CD14-positive monocyte (primary cell): ENCODE measurements around the gene NANOGP8. TPM values are rescaled to one million over a fixed set of nuclear protein-coding genes. Genes with fewer than 3 reads are reported as not detected.
"Not testable (repeated sequence)": the region's sequence is repeated elsewhere in the genome, so short reads cannot be mapped to it uniquely, and the experiment has no call there.

Experiments used
- DNase-seq, 3 donors: peaks; one replicate each; pipeline ENCODE4 v3.0.0-alpha.2; 2011 to 2022
- H2AFZ ChIP-seq: 2 replicates; pipeline ENCODE4 v1.6.0; 2012; ENCODE audit warnings: mild to moderate bottlenecking, low read depth, low read length, inconsistent platforms; ENCODE audit not compliant: insufficient read depth, poor library complexity, severe bottlenecking
- H3K27ac ChIP-seq, 2 donors: 1 replicate in 1 of 2; 2 replicates in 1 of 2; pipeline ENCODE4 v1.5.1; 2012 to 2013; ENCODE audit warnings: low read length in 2 of 2, control low read depth in 1 of 2, inconsistent platforms in 1 of 2, low read depth in 1 of 2, mild to moderate bottlenecking in 1 of 2
- H3K27me3 ChIP-seq, 2 donors: one replicate each; pipeline versions ENCODE4 v1.6.0 to v1.6.1; 2011 to 2013; ENCODE audit warnings: low read length in 2 of 2; ENCODE audit not compliant: control insufficient read depth in 2 of 2, insufficient read depth in 2 of 2
- H3K36me3 ChIP-seq, 2 donors: replicated peaks in 1 of 2; 1 replicate in 1 of 2; 2 replicates in 1 of 2; pipeline versions ENCODE4 v1.5.1 to v1.6.1; 2012 to 2013; ENCODE audit warnings: low read length in 2 of 2, control low read depth in 1 of 2, inconsistent platforms in 1 of 2, mild to moderate bottlenecking in 1 of 2; ENCODE audit not compliant: insufficient read depth in 2 of 2, control insufficient read depth in 1 of 2
- H3K4me1 ChIP-seq, 2 donors: 1 replicate in 1 of 2; 2 replicates in 1 of 2; pipeline versions ENCODE4 v1.5.1 to v1.6.1; 2012 to 2013; ENCODE audit warnings: low read length in 2 of 2, control low read depth in 1 of 2, inconsistent platforms in 1 of 2, mild to moderate bottlenecking in 1 of 2, moderate library complexity in 1 of 2; ENCODE audit not compliant: insufficient read depth in 2 of 2, control insufficient read depth in 1 of 2
- H3K4me2 ChIP-seq: replicated peaks from 2 replicates; pipeline ENCODE3; 2012; ENCODE audit warnings: low read length, moderate library complexity, mild to moderate bottlenecking; ENCODE audit not compliant: poor library complexity, severe bottlenecking; ENCODE audit errors: extremely low read depth
- H3K4me3 ChIP-seq, 3 experiments: fragments of 200-600 bp in 1 of 3; sonication (generic) in 1 of 3; replicated peaks in 1 of 3; 1 replicate in 2 of 3; 2 replicates in 1 of 3; pipeline ENCODE4 v1.5.1; 2011 to 2013; ENCODE audit warnings: low read length in 3 of 3, mild to moderate bottlenecking in 3 of 3, control low read depth in 2 of 3, low read depth in 2 of 3, inconsistent platforms in 1 of 3, moderate library complexity in 1 of 3
- H3K79me2 ChIP-seq: 2 replicates; pipeline ENCODE4 v1.6.0; 2012; ENCODE audit warnings: mild to moderate bottlenecking, control low read depth, inconsistent platforms, low read length, moderate library complexity; ENCODE audit not compliant: insufficient read depth
- H3K9ac ChIP-seq: 2 replicates; pipeline ENCODE4 v1.6.0; 2017; ENCODE audit warnings: low read length, mild to moderate bottlenecking; ENCODE audit not compliant: insufficient read depth, poor library complexity, severe bottlenecking
- H3K9me3 ChIP-seq, 2 donors: replicated peaks in 1 of 2; 1 replicate in 1 of 2; 2 replicates in 1 of 2; pipeline versions ENCODE4 v1.5.1 to v1.6.1; 2012 to 2013; ENCODE audit warnings: low read length in 2 of 2, control low read depth in 1 of 2; ENCODE audit not compliant: control insufficient read depth in 1 of 2, insufficient read depth in 1 of 2
- H4K20me1 ChIP-seq: 2 replicates; pipeline ENCODE4 v1.6.0; 2012; ENCODE audit warnings: mild to moderate bottlenecking, low read length, control low read depth, moderate library complexity; ENCODE audit not compliant: insufficient read depth
- H3K27ac Mint-ChIP-seq, 7 donors: one replicate each; pipeline ENCODE4 v1.8.0; 2020; ENCODE audit warnings: mild to moderate bottlenecking in 7 of 7, mixed read lengths in 7 of 7, moderate library complexity in 6 of 7, inconsistent platforms in 2 of 7
- H3K27me3 Mint-ChIP-seq, 3 donors: one replicate each; pipeline ENCODE4 v1.8.0; 2021 to 2022; ENCODE audit warnings: low read depth in 3 of 3, mild to moderate bottlenecking in 3 of 3, mixed read lengths in 3 of 3, moderate library complexity in 3 of 3, inconsistent platforms in 1 of 3
- H3K36me3 Mint-ChIP-seq, 2 donors: one replicate each; pipeline ENCODE4 v1.8.0; 2020; ENCODE audit warnings: mixed read lengths in 2 of 2, inconsistent platforms in 1 of 2, mild to moderate bottlenecking in 1 of 2
- H3K4me1 Mint-ChIP-seq: one replicate; pipeline ENCODE4 v1.8.0; 2020; ENCODE audit warnings: mild to moderate bottlenecking, mixed read lengths
- H3K4me3 Mint-ChIP-seq, 2 donors: one replicate each; pipeline ENCODE4 v1.8.0; 2020; ENCODE audit warnings: mild to moderate bottlenecking in 2 of 2, mixed read lengths in 2 of 2, moderate library complexity in 1 of 2
- H3K9me3 Mint-ChIP-seq, 7 donors: one replicate each; pipeline ENCODE4 v1.8.0; 2020 to 2022; ENCODE audit warnings: mixed read lengths in 7 of 7, mild to moderate bottlenecking in 6 of 7, moderate library complexity in 6 of 7, inconsistent platforms in 2 of 7
- WGBS: methylation state at CpG from one replicate; pipeline ENCODE4 v1.1.5; 2013; ENCODE audit warnings: missing lambda C conversion rate; ENCODE audit not compliant: insufficient coverage; 5-methylcytosine and 5-hydroxymethylcytosine counted together
- intact Hi-C, 2 donors: fragments of 100-400 bp; cut with micrococcal nuclease; formaldehyde crosslinking; loops; one replicate each; pipeline versions ENCODE4 v1.15.0 to v1.15.1; 2023
- polyA minus RNA-seq: library from RNA; depleted of rRNA, polyadenylated mRNA; stranded (reverse); fragments of >200 nt; gene quantifications from 2 replicates; pipeline ENCODE4 v1.2.3, GENCODE V29; 2012
- polyA plus RNA-seq, 3 donors: library from polyadenylated mRNA; depleted of rRNA in 1 of 3; unstranded in 2 of 3; stranded (reverse) in 1 of 3; fragments of 300-500 nt in 2 of 3; fragments of >200 nt in 1 of 3; fragmentation: Illumina TruSeq in 2 of 3; gene quantifications; 1 replicate in 2 of 3; 2 replicates in 1 of 3; pipeline ENCODE4 v1.2.3, GENCODE V29; 2012 to 2021
- total RNA-seq, 12 experiments: library from RNA in 1 of 12; stranded (reverse) in 1 of 12; fragments of 120-200 nt in 1 of 12; gene quantifications; one replicate each; pipeline ENCODE4 v1.2.4 and lab custom pipeline; 2013 to 2026; ENCODE audit warnings: mixed read lengths in 6 of 12, inconsistent platforms in 1 of 12
- TF ChIP-seq, protein P1 (sequence below): fragments of 200-600 bp; IDR thresholded peaks from one replicate; pipeline ENCODE4 v1.8.0; 2022; ENCODE audit warnings: antibody characterized with exemption, mild to moderate bottlenecking

Gene NANOGP8
- total RNA-seq (2013): not detected
- polyA plus RNA-seq (not detected), polyA minus RNA-seq (not detected in 2 replicates), total RNA-seq (lab: John Stamatoyannopoulos, UW) (0 to 0.75 (median 0) reads per million in 11 experiments)

- 100% methylated on average over 4 of the region's 8 CpGs for WGBS
- H3K36me3 ChIP-seq, H3K4me1 Mint-ChIP-seq, H3K27me3 Mint-ChIP-seq, H3K79me2 ChIP-seq, H3K4me2 ChIP-seq, H4K20me1 ChIP-seq, H3K27me3 ChIP-seq, H3K36me3 Mint-ChIP-seq, H3K4me3 ChIP-seq, H3K9ac ChIP-seq, H2AFZ ChIP-seq, H3K27ac Mint-ChIP-seq, DNase-seq, H3K4me1 ChIP-seq, intact Hi-C loops, H3K27ac ChIP-seq, H3K4me3 Mint-ChIP-seq: not testable (repeated sequence)
- H3K9me3 Mint-ChIP-seq: peaks cover 3 to 11% (median 6%) of the 10 kb centered on the region in 7 donors
- H3K9me3 ChIP-seq: peaks cover 0 to 13% of the 10 kb centered on the region in 2 donors
These were observed at the start of gene NANOGP8 for GRCh38 chr15:35085176-35085919. TSS of gene NANOGP8 (minus strand) at chr15:35085295. CDS start at chr15:35085110, 185 bp downstream.

- Mint-ChIP-seq H3K36me3 (no peaks in the 10 kb centered on the region), H3K27me3 (peaks cover 0 to 1% (median 1%) of the 10 kb centered on the region in 3 donors), H3K4me3 (no peak overlapping the region), H3K27ac (no peak overlapping the region), H3K9me3 (peaks cover 1 to 10% (median 5%) of the 10 kb centered on the region in 7 donors), H3K4me1 (no peaks in the 10 kb centered on the region)
- H2AFZ ChIP-seq: no peak overlapping the region
- WGBS: no CpG with 5 or more reads among the region's 1 CpG
- DNase-seq: no peak
- H3K27me3 ChIP-seq: no peaks in the 10 kb centered on the region
- no peaks in the 10 kb centered on the region for H3K4me1 ChIP-seq
- H3K9ac ChIP-seq: no peak overlapping the region
- TF ChIP-seq, protein P1, sequence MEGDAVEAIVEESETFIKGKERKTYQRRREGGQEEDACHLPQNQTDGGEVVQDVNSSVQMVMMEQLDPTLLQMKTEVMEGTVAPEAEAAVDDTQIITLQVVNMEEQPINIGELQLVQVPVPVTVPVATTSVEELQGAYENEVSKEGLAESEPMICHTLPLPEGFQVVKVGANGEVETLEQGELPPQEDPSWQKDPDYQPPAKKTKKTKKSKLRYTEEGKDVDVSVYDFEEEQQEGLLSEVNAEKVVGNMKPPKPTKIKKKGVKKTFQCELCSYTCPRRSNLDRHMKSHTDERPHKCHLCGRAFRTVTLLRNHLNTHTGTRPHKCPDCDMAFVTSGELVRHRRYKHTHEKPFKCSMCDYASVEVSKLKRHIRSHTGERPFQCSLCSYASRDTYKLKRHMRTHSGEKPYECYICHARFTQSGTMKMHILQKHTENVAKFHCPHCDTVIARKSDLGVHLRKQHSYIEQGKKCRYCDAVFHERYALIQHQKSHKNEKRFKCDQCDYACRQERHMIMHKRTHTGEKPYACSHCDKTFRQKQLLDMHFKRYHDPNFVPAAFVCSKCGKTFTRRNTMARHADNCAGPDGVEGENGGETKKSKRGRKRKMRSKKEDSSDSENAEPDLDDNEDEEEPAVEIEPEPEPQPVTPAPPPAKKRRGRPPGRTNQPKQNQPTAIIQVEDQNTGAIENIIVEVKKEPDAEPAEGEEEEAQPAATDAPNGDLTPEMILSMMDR: no peak
- H4K20me1 ChIP-seq: no peaks in the 10 kb centered on the region
- no peaks in the 10 kb centered on the region for H3K79me2 ChIP-seq
- H3K9me3 ChIP-seq: no peaks in the 10 kb centered on the region
- H3K4me2 ChIP-seq: no peak overlapping the region
- H3K27ac ChIP-seq: no peak overlapping the region
- intact Hi-C loops: no loop called here
- no peaks in the 10 kb centered on the region for H3K36me3 ChIP-seq
- H3K4me3 ChIP-seq: no peak overlapping the region
These were observed 49.2 kb upstream of the NANOGP8 start for GRCh38 chr15:35134299-35134698.
